ENCODE data around the gene COPA. TPM values are rescaled to one million over a fixed set of nuclear protein-coding genes. Genes with fewer than 3 reads are reported as not detected.

COPA gene
- total RNA-seq, 4 donors from 2014 or later = 172 to 334 (median 182) TPM

GRCh38 chr1:160284782-160285344 lies 58.2 kb downstream of the COPA start, which contains the start of gene PEX19:
PEX19 (minus strand) TSS chr1:160285133; CDS start chr1:160285124, 9 bp downstream.
- Histone ChIP-seq H3K36me3 (peaks cover 33 to 43% of the 10 kb centered on the region in 2 donors), H3K4me3 (replicated peaks in 1 of 3) (peak within 1 kb of the TSS; percentile 26 to 96 (median 84)), H3K9me3 (no peaks in the 10 kb centered on the region), H3K27ac (peak within 1 kb of the TSS; percentile 11 to 91 (median 90)), H3K4me1 (peaks cover 11 to 19% of the 10 kb centered on the region in 2 donors), H3K27me3 (no peaks in the 10 kb centered on the region)
- WGBS, 2 donors = 0 to 1% methylated on average over 23 to 27 of the region's 27 CpGs
- intact Hi-C loops (cut with DNase I) = loop anchor here (10.0 kb wide), 1 partner anchor 190 kb away; the partner anchor contains the start of gene IGSF8
- peak in 1 of 2 donors; percentile 91 for TF ChIP-seq POLR2A (IDR thresholded peaks at IDR 0.05)
- TF ChIP-seq CTCF (IDR thresholded peaks at IDR 0.05) = no peak
- peak; percentile 94 to 95 for DNase-seq

- DNase-seq = peak; percentile 26 to 47
- Histone ChIP-seq H3K27me3 (no peaks in the 10 kb centered on the region), H3K36me3 (peaks cover 33 to 43% of the 10 kb centered on the region in 2 donors), H3K4me1 (peaks cover 11 to 19% of the 10 kb centered on the region in 2 donors), H3K27ac (peak overlapping the region; percentile 11 to 91 (median 90)), H3K9me3 (no peaks in the 10 kb centered on the region), H3K4me3 (replicated peaks in 1 of 3) (peak overlapping the region; percentile 26 to 96 (median 84))
- intact Hi-C loops (cut with DNase I) = loop anchor here (10.0 kb wide), 1 partner anchor 190 kb away; the partner anchor contains the start of gene IGSF8
- WGBS, 2 donors = 1 to 2% methylated on average over 15 of the region's 15 CpGs
- TF ChIP-seq POLR2A (IDR thresholded peaks at IDR 0.05) (peak in 1 of 2 donors; percentile 27), CTCF (IDR thresholded peaks at IDR 0.05) (no peak)
These were observed 58.7 kb downstream of the COPA start for GRCh38 chr1:160284220-160284781.

- TF ChIP-seq POLR2A (IDR thresholded peaks at IDR 0.05) = no peak
- TF ChIP-seq CTCF (IDR thresholded peaks at IDR 0.05) = no peak
- Histone ChIP-seq H3K36me3 (peaks cover 46 to 48% of the 10 kb centered on the region in 2 donors), H3K9me3 (no peaks in the 10 kb centered on the region), H3K27me3 (no peaks in the 10 kb centered on the region), H3K4me1 (peaks cover 11 to 19% of the 10 kb centered on the region in 2 donors), H3K27ac (no peak overlapping the region), H3K4me3 (replicated peaks in 1 of 3) (no peak overlapping the region)
- WGBS, 2 donors = 87 to 92% methylated on average over 7 of the region's 7 CpGs
- intact Hi-C loops (cut with DNase I) = loop anchor here (2.0 to 10.0 kb wide), 2 partner anchors 18 to 188 kb away; partner anchors contain the start of gene IGSF8
- DNase-seq = no peak
These were observed 60.2 kb downstream of the COPA start for GRCh38 chr1:160282807-160283206.

- Histone ChIP-seq H3K36me3 (peaks cover 51 to 59% of the 10 kb centered on the region in 2 donors), H3K4me1 (peaks cover 0 to under 1% of the 10 kb centered on the region in 2 donors), H3K9me3 (no peaks in the 10 kb centered on the region), H3K27me3 (no peaks in the 10 kb centered on the region), H3K4me3 (replicated peaks in 1 of 3) (no peak overlapping the region), H3K27ac (no peak overlapping the region)
- no peak for DNase-seq
- 89 to 92% methylated on average over 4 of the region's 4 CpGs for WGBS, 2 donors
- TF ChIP-seq POLR2A (IDR thresholded peaks at IDR 0.05) = no peak
- no peak for TF ChIP-seq CTCF (IDR thresholded peaks at IDR 0.05)
- intact Hi-C loops (cut with DNase I) = no loop called here
These were observed 65.1 kb downstream of the COPA start for GRCh38 chr1:160277987-160278386.

GRCh38 chr1:160277330-160277729 lies 65.7 kb downstream of the COPA start:
- H3K4me3 ChIP-seq (replicated peaks in 1 of 3) = no peak overlapping the region
- intact Hi-C loops (cut with DNase I) = no loop called here
- TF ChIP-seq CTCF (IDR thresholded peaks at IDR 0.05) = no peak
- no peak for TF ChIP-seq POLR2A (IDR thresholded peaks at IDR 0.05)
- H3K4me1 ChIP-seq = no peaks in the 10 kb centered on the region
- WGBS, 2 donors = 92 to 98% methylated on average over 2 of the region's 2 CpGs
- no peaks in the 10 kb centered on the region for H3K9me3 ChIP-seq
- no peak overlapping the region for H3K27ac ChIP-seq
- H3K36me3 ChIP-seq = peaks cover 45 to 58% of the 10 kb centered on the region in 2 donors
- H3K27me3 ChIP-seq = no peaks in the 10 kb centered on the region
- DNase-seq = no peak
